Measurements from ENCODE around the gene NUDT14.

Gene NUDT14

DNA sequence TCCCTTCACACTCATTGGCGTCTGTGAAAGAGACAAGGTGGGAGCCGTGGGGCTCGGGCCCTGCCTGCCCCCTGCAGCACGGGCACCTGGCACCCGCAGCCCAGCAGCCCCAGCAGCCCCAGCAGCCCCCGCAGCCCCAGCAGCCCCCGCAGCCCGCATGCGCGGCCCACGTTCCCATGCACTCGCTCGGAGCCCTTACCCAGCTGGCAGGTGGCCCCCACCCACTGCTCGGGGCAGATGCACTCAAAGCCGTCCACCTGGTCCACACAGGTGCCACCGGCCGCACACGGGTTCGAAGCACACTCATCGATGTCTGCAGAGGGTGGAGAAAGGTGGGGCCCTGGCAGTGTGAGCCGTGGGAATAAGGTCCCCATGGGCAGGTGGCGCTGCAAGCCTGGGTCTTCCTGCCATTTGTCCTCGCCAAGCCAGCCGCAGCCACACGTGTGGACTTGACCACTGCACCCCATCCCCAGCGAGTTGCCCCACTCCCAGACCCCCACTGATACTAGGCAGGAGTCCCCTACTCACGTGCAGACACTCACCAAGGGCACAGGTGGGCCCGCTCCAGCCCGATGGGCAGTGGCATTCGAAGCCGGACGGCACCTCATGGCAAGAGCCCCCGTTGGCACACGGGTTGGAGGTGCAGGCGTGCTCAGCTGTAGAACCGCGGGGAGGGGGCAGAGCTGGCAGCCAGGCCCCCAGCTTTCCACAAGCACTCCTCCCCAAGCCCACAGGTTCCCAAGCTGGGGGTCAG is 29.9 kb downstream of the NUDT14 start:
- TF ChIP-seq CSDC2 (CRISPR knock-in tag; IDR thresholded peaks at IDR 0.05): no peak
- TF ChIP-seq, protein P1, sequence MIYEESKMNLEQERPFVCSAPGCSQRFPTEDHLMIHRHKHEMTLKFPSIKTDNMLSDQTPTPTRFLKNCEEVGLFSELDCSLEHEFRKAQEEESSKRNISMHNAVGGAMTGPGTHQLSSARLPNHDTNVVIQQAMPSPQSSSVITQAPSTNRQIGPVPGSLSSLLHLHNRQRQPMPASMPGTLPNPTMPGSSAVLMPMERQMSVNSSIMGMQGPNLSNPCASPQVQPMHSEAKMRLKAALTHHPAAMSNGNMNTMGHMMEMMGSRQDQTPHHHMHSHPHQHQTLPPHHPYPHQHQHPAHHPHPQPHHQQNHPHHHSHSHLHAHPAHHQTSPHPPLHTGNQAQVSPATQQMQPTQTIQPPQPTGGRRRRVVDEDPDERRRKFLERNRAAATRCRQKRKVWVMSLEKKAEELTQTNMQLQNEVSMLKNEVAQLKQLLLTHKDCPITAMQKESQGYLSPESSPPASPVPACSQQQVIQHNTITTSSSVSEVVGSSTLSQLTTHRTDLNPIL (CRISPR knock-in tag; IDR thresholded peaks at IDR 0.05; ENCODE audit: low read depth): no peak
- TF ChIP-seq ZFP3 (CRISPR knock-in tag; IDR thresholded peaks at IDR 0.05): no peak
- no peak for TF ChIP-seq ZNF70 (CRISPR knock-in tag; IDR thresholded peaks at IDR 0.05)
- TF ChIP-seq ZFP30 (CRISPR knock-in tag; IDR thresholded peaks at IDR 0.05): no peak
- TF ChIP-seq PPARA (CRISPR knock-in tag; IDR thresholded peaks at IDR 0.05; ENCODE audit: borderline replicate concordance): no peak
- no peak for TF ChIP-seq GLIS3 (CRISPR knock-in tag; IDR thresholded peaks at IDR 0.05)
- no peak for TF ChIP-seq OSR1 (CRISPR knock-in tag; IDR thresholded peaks at IDR 0.05)
- no peak for TF ChIP-seq BACH2 (CRISPR knock-in tag; IDR thresholded peaks at IDR 0.05; ENCODE audit: borderline replicate concordance)
- TF ChIP-seq ZNF8 (CRISPR knock-in tag; IDR thresholded peaks at IDR 0.05): no peak
- no peak for TF ChIP-seq ISL1 (CRISPR knock-in tag; IDR thresholded peaks at IDR 0.05)
- no peak for TF ChIP-seq TCF4 (CRISPR knock-in tag; IDR thresholded peaks at IDR 0.05; ENCODE audit: borderline replicate concordance)
- TF ChIP-seq ARNTL (CRISPR knock-in tag; IDR thresholded peaks at IDR 0.05; ENCODE audit: borderline replicate concordance, low read depth): no peak
- no peak for TF ChIP-seq ZC3H10 (CRISPR knock-in tag; IDR thresholded peaks at IDR 0.05)
- TF ChIP-seq, protein P2, sequence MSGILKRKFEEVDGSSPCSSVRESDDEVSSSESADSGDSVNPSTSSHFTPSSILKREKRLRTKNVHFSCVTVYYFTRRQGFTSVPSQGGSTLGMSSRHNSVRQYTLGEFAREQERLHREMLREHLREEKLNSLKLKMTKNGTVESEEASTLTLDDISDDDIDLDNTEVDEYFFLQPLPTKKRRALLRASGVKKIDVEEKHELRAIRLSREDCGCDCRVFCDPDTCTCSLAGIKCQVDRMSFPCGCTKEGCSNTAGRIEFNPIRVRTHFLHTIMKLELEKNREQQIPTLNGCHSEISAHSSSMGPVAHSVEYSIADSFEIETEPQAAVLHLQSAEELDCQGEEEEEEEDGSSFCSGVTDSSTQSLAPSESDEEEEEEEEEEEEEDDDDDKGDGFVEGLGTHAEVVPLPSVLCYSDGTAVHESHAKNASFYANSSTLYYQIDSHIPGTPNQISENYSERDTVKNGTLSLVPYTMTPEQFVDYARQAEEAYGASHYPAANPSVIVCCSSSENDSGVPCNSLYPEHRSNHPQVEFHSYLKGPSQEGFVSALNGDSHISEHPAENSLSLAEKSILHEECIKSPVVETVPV (CRISPR knock-in tag; IDR thresholded peaks at IDR 0.05): no peak
- TF ChIP-seq TOX (CRISPR knock-in tag; IDR thresholded peaks at IDR 0.05; ENCODE audit: borderline replicate concordance): no peak
- ATAC-seq: no peak

DNA sequence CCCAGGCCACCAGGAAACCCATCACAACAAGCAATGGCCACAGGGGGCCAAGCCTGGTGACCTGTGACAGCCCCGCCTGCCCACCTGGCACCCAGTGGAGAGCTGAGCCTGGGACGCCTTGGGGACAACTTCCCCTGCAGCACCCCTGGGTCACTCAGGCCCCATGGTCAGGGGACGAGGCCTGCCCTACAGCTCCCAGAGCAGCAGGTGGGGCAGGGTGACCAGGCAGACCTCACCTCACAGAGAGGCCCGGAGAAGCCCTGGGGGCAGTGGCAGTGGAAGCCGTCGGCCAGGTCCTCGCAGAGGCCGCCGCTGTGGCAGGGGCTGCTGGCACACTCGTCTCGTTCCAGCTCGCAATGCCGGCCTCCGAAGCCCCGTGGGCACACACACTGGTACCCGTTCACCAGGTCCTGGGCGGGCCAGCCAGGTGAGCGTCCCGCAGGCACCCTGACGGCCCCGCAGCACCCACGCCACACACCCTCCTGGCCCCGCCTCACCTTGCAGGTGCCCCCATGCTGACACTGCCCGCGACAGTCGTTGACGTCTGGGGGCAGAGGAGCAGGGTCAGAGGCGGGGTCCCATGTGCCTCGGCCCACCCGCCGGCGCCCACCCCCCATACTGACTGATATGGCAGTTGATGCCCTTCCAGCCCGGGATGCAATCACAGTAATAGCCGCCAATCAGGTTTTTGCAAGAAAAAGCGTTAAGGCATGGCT is 30.6 kb downstream of the NUDT14 start:
- no peak for ATAC-seq
- TF ChIP-seq ARNTL (CRISPR knock-in tag; IDR thresholded peaks at IDR 0.05; ENCODE audit: borderline replicate concordance, low read depth) (no peak), ISL1 (CRISPR knock-in tag; IDR thresholded peaks at IDR 0.05) (no peak), ZNF565 (CRISPR knock-in tag; conservative IDR thresholded peaks at IDR 0.05; ENCODE audit: low read depth) (no peak), PPARA (CRISPR knock-in tag; IDR thresholded peaks at IDR 0.05; ENCODE audit: borderline replicate concordance) (no peak), ZNF70 (CRISPR knock-in tag; IDR thresholded peaks at IDR 0.05) (no peak), SNAI2 (CRISPR knock-in tag; IDR thresholded peaks at IDR 0.05) (no peak), BACH2 (CRISPR knock-in tag; IDR thresholded peaks at IDR 0.05; ENCODE audit: borderline replicate concordance) (no peak)
- TF ChIP-seq, protein P3, sequence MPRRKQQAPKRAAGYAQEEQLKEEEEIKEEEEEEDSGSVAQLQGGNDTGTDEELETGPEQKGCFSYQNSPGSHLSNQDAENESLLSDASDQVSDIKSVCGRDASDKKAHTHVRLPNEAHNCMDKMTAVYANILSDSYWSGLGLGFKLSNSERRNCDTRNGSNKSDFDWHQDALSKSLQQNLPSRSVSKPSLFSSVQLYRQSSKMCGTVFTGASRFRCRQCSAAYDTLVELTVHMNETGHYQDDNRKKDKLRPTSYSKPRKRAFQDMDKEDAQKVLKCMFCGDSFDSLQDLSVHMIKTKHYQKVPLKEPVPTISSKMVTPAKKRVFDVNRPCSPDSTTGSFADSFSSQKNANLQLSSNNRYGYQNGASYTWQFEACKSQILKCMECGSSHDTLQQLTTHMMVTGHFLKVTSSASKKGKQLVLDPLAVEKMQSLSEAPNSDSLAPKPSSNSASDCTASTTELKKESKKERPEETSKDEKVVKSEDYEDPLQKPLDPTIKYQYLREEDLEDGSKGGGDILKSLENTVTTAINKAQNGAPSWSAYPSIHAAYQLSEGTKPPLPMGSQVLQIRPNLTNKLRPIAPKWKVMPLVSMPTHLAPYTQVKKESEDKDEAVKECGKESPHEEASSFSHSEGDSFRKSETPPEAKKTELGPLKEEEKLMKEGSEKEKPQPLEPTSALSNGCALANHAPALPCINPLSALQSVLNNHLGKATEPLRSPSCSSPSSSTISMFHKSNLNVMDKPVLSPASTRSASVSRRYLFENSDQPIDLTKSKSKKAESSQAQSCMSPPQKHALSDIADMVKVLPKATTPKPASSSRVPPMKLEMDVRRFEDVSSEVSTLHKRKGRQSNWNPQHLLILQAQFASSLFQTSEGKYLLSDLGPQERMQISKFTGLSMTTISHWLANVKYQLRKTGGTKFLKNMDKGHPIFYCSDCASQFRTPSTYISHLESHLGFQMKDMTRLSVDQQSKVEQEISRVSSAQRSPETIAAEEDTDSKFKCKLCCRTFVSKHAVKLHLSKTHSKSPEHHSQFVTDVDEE (CRISPR knock-in tag; IDR thresholded peaks at IDR 0.05): no peak
- TF ChIP-seq, protein P4, sequence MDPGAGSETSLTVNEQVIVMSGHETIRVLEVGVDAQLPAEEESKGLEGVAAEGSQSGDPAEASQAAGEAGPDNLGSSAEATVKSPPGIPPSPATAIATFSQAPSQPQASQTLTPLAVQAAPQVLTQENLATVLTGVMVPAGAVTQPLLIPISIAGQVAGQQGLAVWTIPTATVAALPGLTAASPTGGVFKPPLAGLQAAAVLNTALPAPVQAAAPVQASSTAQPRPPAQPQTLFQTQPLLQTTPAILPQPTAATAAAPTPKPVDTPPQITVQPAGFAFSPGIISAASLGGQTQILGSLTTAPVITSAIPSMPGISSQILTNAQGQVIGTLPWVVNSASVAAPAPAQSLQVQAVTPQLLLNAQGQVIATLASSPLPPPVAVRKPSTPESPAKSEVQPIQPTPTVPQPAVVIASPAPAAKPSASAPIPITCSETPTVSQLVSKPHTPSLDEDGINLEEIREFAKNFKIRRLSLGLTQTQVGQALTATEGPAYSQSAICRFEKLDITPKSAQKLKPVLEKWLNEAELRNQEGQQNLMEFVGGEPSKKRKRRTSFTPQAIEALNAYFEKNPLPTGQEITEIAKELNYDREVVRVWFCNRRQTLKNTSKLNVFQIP (CRISPR knock-in tag; IDR thresholded peaks at IDR 0.05; ENCODE audit: borderline replicate concordance, low read depth): no peak
- TF ChIP-seq, protein P2 (CRISPR knock-in tag; IDR thresholded peaks at IDR 0.05): no peak
- TF ChIP-seq, protein P5, sequence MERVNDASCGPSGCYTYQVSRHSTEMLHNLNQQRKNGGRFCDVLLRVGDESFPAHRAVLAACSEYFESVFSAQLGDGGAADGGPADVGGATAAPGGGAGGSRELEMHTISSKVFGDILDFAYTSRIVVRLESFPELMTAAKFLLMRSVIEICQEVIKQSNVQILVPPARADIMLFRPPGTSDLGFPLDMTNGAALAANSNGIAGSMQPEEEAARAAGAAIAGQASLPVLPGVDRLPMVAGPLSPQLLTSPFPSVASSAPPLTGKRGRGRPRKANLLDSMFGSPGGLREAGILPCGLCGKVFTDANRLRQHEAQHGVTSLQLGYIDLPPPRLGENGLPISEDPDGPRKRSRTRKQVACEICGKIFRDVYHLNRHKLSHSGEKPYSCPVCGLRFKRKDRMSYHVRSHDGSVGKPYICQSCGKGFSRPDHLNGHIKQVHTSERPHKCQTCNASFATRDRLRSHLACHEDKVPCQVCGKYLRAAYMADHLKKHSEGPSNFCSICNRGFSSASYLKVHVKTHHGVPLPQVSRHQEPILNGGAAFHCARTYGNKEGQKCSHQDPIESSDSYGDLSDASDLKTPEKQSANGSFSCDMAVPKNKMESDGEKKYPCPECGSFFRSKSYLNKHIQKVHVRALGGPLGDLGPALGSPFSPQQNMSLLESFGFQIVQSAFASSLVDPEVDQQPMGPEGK (CRISPR knock-in tag; IDR thresholded peaks at IDR 0.05; ENCODE audit: borderline replicate concordance): no peak
